HepG2 (cell line): ENCODE results near the gene FNIP2. TPM values are rescaled to one million over a fixed set of nuclear protein-coding genes. Genes with fewer than 3 reads are reported as not detected.

Source experiments
- ATAC-seq: fragments of 200-7000 bp; cut with Tn5 transposase; 3 replicates; pipeline ENCODE4 v1.9.1; 2020; ENCODE audit warnings: mild to moderate bottlenecking, moderate library complexity
- BruUV-seq: library from RNA; stranded (reverse); fragments of 400-500 nt; replicated peaks from 2 replicates; lab custom pipeline; 2021; lab: Mats Ljungman, UMichigan
- CTCF ChIA-PET: fragments of 300-600 bp; formaldehyde crosslinking; extraction: SDS; loops from one replicate; lab custom pipeline; 2021; ENCODE audit warnings: low total read pairs, inconsistent platforms, low intra/inter-chr PET ratio; lab: Yijun Ruan, JAX
- POLR2A ChIA-PET: fragments of 350-600 bp; sonication (Branson Sonifier 250); formaldehyde crosslinking; loops from one replicate; lab custom pipeline; 2020; ENCODE audit warnings: antibody characterized with exemption, inconsistent platforms; lab: Yijun Ruan, JAX
- DNase-seq: peaks from one replicate; pipeline ENCODE4 v3.0.0-alpha.2; 2015; ENCODE audit warnings: low spot score
- FAIRE-seq: peaks from 3 replicates; lab custom pipeline; 2011; peaks lifted over from hg19 to GRCh38; lab: Jason Lieb, UNC
- H2AFZ ChIP-seq: one replicate; pipeline ENCODE4 v1.6.1; 2011; ENCODE audit warnings: low read length, inconsistent platforms
- H3K27ac ChIP-seq: fragments of 300-600 bp; 3 replicates; pipeline ENCODE4 v1.8.0; 2011; ENCODE audit warnings: mixed run types, mild to moderate bottlenecking, mixed read lengths, low read length, inconsistent platforms; ENCODE audit not compliant: insufficient read depth; ENCODE audit errors: extremely low read length
- H3K27me3 ChIP-seq, 2 experiments: fragments of 200-600 bp in 1 of 2; 2 replicates in 1 of 2; 3 replicates in 1 of 2; pipeline versions ENCODE4 v1.6.0 to v1.8.0; 2011; ENCODE audit warnings: low read length in 2 of 2, mild to moderate bottlenecking in 2 of 2, moderate library complexity in 2 of 2, inconsistent platforms in 1 of 2; ENCODE audit not compliant: insufficient read depth in 2 of 2, control insufficient read depth in 1 of 2
- H3K36me3 ChIP-seq, 2 experiments: fragments of 200-600 bp in 1 of 2; replicated peaks in 1 of 2; 2 replicates in 1 of 2; 3 replicates in 1 of 2; pipeline versions ENCODE4 v1.5.1 to v1.8.0; 2011; ENCODE audit warnings: low read length in 2 of 2, inconsistent platforms in 1 of 2; ENCODE audit not compliant: insufficient read depth in 2 of 2, control insufficient read depth in 1 of 2
- H3K4me1 ChIP-seq: 2 replicates; pipeline ENCODE4 v1.5.1; 2012; ENCODE audit warnings: low read length, inconsistent platforms; ENCODE audit not compliant: insufficient read depth
- H3K4me2 ChIP-seq: 2 replicates; pipeline ENCODE4 v1.6.0; 2011; ENCODE audit warnings: low read depth, low read length, inconsistent platforms
- H3K4me3 ChIP-seq, 3 experiments: fragments of 200-600 bp in 1 of 3; sonication (generic), shearing (Covaris generic) in 1 of 3; replicated peaks in 1 of 3; 2 replicates each; pipeline ENCODE4 v1.5.1; 2011 to 2016; ENCODE audit warnings: low read length in 3 of 3, inconsistent platforms in 2 of 3, low read depth in 2 of 3, mild to moderate bottlenecking in 2 of 3, control low read depth in 1 of 3, mixed read lengths in 1 of 3; ENCODE audit not compliant: insufficient read depth in 1 of 3
- H3K79me2 ChIP-seq: one replicate; pipeline ENCODE4 v1.6.1; 2011; ENCODE audit warnings: low read length, inconsistent platforms; ENCODE audit not compliant: insufficient read depth
- H3K9ac ChIP-seq: 2 replicates; pipeline ENCODE4 v1.6.0; 2011; ENCODE audit warnings: mild to moderate bottlenecking, low read depth, low read length, inconsistent platforms; ENCODE audit not compliant: insufficient read depth
- H3K9me3 ChIP-seq: 2 replicates; pipeline ENCODE4 v1.5.1; 2012; ENCODE audit warnings: mild to moderate bottlenecking, low read length
- H4K20me1 ChIP-seq: 2 replicates; pipeline ENCODE4 v1.6.0; 2011; ENCODE audit warnings: inconsistent platforms, mild to moderate bottlenecking, low read length, moderate library complexity; ENCODE audit not compliant: insufficient read depth
- ASH2L ChIP-seq: fragments of 300-600, 200-600 bp; sonication (generic); IDR thresholded peaks from 2 replicates; pipeline ENCODE4 v1.7.0; 2017; ENCODE audit warnings: low read depth, mild to moderate bottlenecking, moderate library complexity, mixed read lengths, low read length; ENCODE audit not compliant: insufficient read length
- FOXK2 ChIP-seq: fragments of 450-650 bp; IDR thresholded peaks from 2 replicates; pipeline ENCODE4 v1.6.1; 2016
- HOXD1 ChIP-seq: sonication (generic); formaldehyde crosslinking; IDR thresholded peaks from 2 replicates; pipeline ENCODE4 v1.5.0; 2020; ENCODE audit warnings: missing genetic modification reagents
- SP140L ChIP-seq: sonication (generic); formaldehyde crosslinking; IDR thresholded peaks from 2 replicates; pipeline ENCODE4 v1.4.0; 2020; ENCODE audit warnings: missing genetic modification reagents, borderline replicate concordance
- SSRP1 ChIP-seq: IDR thresholded peaks from 2 replicates; pipeline ENCODE4 v1.6.1; 2016; ENCODE audit warnings: control low read depth
- STAG1 ChIP-seq: sonication (generic); formaldehyde crosslinking; IDR thresholded peaks from 2 replicates; pipeline ENCODE4 v1.4.0; 2020; ENCODE audit warnings: missing genetic modification reagents
- TBX3 ChIP-seq: fragments of 450-650 bp; IDR thresholded peaks from 2 replicates; pipeline ENCODE4 v1.6.1; 2017; ENCODE audit warnings: antibody characterized with exemption, mild to moderate bottlenecking, inconsistent platforms, borderline replicate concordance
- ZNF576 ChIP-seq: sonication (generic); formaldehyde crosslinking; IDR thresholded peaks from 2 replicates; pipeline ENCODE4 v1.4.0; 2020; ENCODE audit warnings: mild to moderate bottlenecking, missing genetic modification reagents
- ZNF782 ChIP-seq: sonication (generic); formaldehyde crosslinking; IDR thresholded peaks from 2 replicates; pipeline ENCODE4 v1.4.0; 2020; ENCODE audit warnings: missing genetic modification reagents, mild to moderate bottlenecking, borderline replicate concordance
- ZNF790 ChIP-seq: sonication (generic); formaldehyde crosslinking; IDR thresholded peaks from 2 replicates; pipeline ENCODE4 v1.8.0; 2022; ENCODE audit warnings: missing genetic modification reagents, mild to moderate bottlenecking, borderline replicate concordance
- in situ Hi-C: cut with HindIII; loops from 2 replicates; pipeline ENCODE4 v1.10.0; 2017; ENCODE audit warnings: low pct_unique_long_range_greater_than_20kb; ENCODE audit not compliant: extremely low pct_ligation_motif_present
- intact Hi-C: fragments of 100-400 bp; cut with micrococcal nuclease; formaldehyde crosslinking; loops from one replicate; pipeline ENCODE4 v1.10.0; 2022; ENCODE audit not compliant: unreplicated experiment
- polyA plus RNA-seq, 8 experiments: library from polyadenylated mRNA; depleted of rRNA in 3 of 8; stranded (reverse) in 7 of 8; unstranded in 1 of 8; fragments of >200 nt; fragmentation: Illumina TruSeq in 4 of 8; extraction: Trizol in 4 of 8; gene quantifications; 2 replicates each; pipeline versions ENCODE4 v1.2.1 to v1.2.3, GENCODE V29; 2011 to 2016; ENCODE audit warnings: low read depth in 4 of 8, missing spikeins in 1 of 8, mixed read lengths in 1 of 8; ENCODE audit not compliant: insufficient read depth in 1 of 8
- total RNA-seq, 5 experiments: library from RNA; depleted of rRNA; stranded (reverse); fragments of >200 nt; fragmentation: Illumina TruSeq; extraction: Trizol; gene quantifications; 2 replicates each; pipeline ENCODE4 v1.2.3, GENCODE V29; 2016; ENCODE audit warnings: low read depth in 1 of 5
- TF ChIP-seq, protein P1 (sequence below): sonication (generic); formaldehyde crosslinking; IDR thresholded peaks from 2 replicates; pipeline ENCODE4 v1.4.0; 2020; ENCODE audit warnings: missing genetic modification reagents
- TF ChIP-seq, protein P2 (sequence below): sonication (generic); formaldehyde crosslinking; IDR thresholded peaks from 2 replicates; pipeline ENCODE4 v1.9.0; 2021; ENCODE audit warnings: missing genetic modification reagents, borderline replicate concordance

The FNIP2 gene
- total and polyA plus RNA-seq, 2 of the 13 experiments (the other 11 are each of a cell fraction or from before 2014, with no cell fraction given), result 15.5 to 21.0 TPM

DNA sequence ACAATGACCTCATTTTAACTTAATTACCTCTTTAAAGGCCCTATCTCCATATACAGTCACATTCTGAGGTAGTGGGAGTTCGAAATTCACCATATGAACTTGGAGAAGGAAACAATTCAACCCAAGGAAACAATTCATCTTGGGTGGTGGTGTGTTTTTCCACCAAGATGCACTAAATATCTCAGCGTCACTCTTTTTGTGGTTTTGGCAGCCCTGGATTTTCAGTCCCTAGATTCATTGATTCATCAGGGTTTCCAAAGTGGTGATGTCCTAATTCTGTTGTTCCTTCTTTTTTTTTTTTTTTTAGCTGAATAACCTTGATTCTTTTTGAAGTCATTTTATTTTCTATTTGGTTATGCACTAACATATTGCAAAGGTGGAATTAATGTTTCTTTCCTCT is 171.4 kb downstream of the FNIP2 start (continued):
- TF ChIP-seq, protein P1, sequence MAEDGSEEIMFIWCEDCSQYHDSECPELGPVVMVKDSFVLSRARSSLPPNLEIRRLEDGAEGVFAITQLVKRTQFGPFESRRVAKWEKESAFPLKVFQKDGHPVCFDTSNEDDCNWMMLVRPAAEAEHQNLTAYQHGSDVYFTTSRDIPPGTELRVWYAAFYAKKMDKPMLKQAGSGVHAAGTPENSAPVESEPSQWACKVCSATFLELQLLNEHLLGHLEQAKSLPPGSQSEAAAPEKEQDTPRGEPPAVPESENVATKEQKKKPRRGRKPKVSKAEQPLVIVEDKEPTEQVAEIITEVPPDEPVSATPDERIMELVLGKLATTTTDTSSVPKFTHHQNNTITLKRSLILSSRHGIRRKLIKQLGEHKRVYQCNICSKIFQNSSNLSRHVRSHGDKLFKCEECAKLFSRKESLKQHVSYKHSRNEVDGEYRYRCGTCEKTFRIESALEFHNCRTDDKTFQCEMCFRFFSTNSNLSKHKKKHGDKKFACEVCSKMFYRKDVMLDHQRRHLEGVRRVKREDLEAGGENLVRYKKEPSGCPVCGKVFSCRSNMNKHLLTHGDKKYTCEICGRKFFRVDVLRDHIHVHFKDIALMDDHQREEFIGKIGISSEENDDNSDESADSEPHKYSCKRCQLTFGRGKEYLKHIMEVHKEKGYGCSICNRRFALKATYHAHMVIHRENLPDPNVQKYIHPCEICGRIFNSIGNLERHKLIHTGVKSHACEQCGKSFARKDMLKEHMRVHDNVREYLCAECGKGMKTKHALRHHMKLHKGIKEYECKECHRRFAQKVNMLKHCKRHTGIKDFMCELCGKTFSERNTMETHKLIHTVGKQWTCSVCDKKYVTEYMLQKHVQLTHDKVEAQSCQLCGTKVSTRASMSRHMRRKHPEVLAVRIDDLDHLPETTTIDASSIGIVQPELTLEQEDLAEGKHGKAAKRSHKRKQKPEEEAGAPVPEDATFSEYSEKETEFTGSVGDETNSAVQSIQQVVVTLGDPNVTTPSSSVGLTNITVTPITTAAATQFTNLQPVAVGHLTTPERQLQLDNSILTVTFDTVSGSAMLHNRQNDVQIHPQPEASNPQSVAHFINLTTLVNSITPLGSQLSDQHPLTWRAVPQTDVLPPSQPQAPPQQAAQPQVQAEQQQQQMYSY (CRISPR knock-in tag), result no peak
- TF ChIP-seq FOXK2 (no peak), ZNF576 (CRISPR knock-in tag) (no peak), TBX3 (no peak), STAG1 (CRISPR knock-in tag) (no peak), ASH2L (no peak), ZNF782 (no peak)
- TF ChIP-seq, all 625 proteins: peak for 0

DNA sequence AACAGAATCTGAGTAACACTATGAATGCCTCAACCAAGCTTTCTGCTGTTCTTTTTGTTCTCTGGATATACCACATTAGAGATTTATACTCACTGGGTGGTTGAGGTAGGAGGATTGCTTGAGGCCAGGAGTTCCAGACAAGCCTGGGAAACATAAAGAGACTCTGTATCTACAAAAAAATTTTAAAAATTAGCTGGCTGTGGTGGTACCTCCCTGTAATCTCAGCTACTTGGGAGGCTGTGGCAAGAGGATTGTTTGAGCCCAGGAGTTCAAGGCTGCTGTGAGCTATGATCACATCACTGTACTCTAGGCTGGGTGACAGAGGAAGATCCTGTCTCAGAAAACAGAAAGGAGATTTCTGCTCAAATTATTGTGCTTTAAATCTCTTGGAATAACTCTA is 172.5 kb downstream of the FNIP2 start:
- no TSS peak for BruUV-seq
- H3K9me3 ChIP-seq, result no peaks in the 10 kb centered on the region
- H3K79me2 ChIP-seq, result no peaks in the 10 kb centered on the region
- DNase-seq, result no peak
- no peaks in the 10 kb centered on the region for H3K27me3 ChIP-seq
- no peak for ATAC-seq
- H4K20me1 ChIP-seq, result no peaks in the 10 kb centered on the region
- POLR2A ChIA-PET, result no interaction called here
- H3K4me2 ChIP-seq, result no peak overlapping the region
- no peak for FAIRE-seq
- H3K9ac ChIP-seq, result no peak overlapping the region
- in situ Hi-C loops, result no loop called here
- intact Hi-C loops, result no loop called here
- peaks cover 7% of the 10 kb centered on the region; the same call in 1 of the 2 replicates for H3K4me1 ChIP-seq
- no peak overlapping the region for H3K27ac ChIP-seq
- CTCF ChIA-PET, result no interaction called here
- no peak overlapping the region for H3K4me3 ChIP-seq
- no peak overlapping the region for H2AFZ ChIP-seq
- no peaks in the 10 kb centered on the region for H3K36me3 ChIP-seq
- TF ChIP-seq ZNF790, result no peak
- no peak for TF ChIP-seq SSRP1 (CRISPR knock-in tag)
- no peak for TF ChIP-seq SP140L (CRISPR knock-in tag)
- TF ChIP-seq, protein P2, sequence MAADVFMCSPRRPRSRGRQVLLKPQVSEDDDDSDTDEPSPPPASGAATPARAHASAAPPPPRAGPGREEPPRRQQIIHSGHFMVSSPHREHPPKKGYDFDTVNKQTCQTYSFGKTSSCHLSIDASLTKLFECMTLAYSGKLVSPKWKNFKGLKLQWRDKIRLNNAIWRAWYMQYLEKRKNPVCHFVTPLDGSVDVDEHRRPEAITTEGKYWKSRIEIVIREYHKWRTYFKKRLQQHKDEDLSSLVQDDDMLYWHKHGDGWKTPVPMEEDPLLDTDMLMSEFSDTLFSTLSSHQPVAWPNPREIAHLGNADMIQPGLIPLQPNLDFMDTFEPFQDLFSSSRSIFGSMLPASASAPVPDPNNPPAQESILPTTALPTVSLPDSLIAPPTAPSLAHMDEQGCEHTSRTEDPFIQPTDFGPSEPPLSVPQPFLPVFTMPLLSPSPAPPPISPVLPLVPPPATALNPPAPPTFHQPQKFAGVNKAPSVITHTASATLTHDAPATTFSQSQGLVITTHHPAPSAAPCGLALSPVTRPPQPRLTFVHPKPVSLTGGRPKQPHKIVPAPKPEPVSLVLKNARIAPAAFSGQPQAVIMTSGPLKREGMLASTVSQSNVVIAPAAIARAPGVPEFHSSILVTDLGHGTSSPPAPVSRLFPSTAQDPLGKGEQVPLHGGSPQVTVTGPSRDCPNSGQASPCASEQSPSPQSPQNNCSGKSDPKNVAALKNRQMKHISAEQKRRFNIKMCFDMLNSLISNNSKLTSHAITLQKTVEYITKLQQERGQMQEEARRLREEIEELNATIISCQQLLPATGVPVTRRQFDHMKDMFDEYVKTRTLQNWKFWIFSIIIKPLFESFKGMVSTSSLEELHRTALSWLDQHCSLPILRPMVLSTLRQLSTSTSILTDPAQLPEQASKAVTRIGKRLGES (CRISPR knock-in tag), result no peak
- TF ChIP-seq HOXD1, result no peak
